ENCODE data around the gene EXOSC6. TPM values are rescaled to one million over a fixed set of nuclear protein-coding genes. Genes with fewer than 3 reads are reported as not detected.
A peak's percentile ranks its signal among the peaks of the same experiment; 100 is the strongest.
"Not testable (repeated sequence)": the region's sequence is repeated elsewhere in the genome, so short reads cannot be mapped to it uniquely, and the experiment has no call there.

The EXOSC6 gene
- 10 to 100 TPM; 12.8 to 18.2 (median 15.6) TPM for polyA plus RNA-seq (ENCODE audit: insufficient read length in 4 of 4)

- peak; percentile 76 to 87 (median 82) for DNase-seq (ENCODE audit: low read depth in 4 of 4, low spot score in 3 of 4)
Observed at GRCh38 chr16:70251629-70252354, at the start of gene EXOSC6. EXOSC6 (minus strand) TSS chr16:70251940; CDS start chr16:70251900, 40 bp downstream.

DNA sequence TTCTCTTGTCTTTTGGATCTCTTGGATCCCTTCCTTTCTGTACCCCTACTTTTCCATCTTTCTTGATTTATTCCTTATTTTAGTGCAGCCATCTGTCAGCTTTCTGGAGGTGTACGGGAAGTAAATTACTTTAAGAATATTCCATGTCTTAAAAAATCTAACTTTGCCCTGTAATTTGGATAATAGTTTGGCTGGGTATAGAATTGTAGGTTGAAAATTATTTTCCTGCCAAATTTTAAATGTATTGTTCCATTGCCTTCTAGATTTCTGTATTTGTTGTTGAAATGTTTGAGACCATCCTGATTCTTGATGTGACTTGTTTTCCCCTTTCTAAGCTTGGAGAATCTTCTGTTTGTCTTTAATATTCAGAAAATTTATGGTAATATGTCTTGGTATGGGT lies 49.4 kb upstream of the EXOSC6 start:
- no peak for DNase-seq (ENCODE audit: low read depth in 4 of 4, low spot score in 3 of 4)

DNA sequence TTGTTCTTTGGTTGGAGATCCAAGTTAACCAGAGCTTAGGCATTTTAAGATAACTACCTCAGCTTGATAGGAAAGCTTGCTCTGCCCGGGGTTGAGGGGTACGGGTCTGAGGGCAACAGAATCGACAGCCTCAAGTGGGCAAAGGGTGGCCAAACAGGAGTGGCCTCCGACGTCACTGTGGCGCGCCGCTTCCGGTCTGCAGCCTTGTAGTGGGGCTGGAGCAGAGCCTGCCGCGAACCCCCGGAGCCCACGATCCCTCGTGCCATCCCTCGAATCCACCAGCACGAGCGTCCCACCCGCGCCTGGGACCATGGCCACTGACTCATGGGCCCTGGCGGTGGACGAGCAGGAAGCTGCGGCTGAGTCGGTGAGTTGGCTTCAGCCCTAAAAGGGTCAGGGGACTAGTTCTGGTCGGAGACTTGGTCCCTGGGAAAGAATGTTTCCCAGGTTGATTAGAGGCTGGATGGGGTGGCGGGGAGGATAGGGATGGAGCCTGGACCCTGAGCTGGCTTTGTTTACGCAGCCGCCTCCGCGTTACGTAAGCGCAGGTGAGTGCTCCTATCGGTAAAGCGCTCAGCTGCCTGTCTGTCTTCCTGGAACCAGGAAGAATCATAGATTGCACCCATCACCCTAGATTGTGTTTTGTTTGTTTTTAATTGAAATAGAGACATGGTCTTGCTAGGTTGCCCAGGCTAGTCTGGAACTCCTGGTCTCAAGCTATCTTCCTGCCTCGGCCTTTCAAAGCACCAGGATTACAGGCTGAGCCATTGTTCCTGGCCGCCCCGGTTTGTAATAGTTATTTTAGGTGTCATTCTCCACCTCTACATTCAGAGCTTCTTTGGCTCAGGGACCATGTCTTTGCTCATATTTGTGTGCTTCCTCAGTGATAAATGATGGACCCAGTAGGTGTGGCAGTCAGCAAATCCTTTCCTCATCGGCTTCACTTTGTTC lies 47.5 kb upstream of the EXOSC6 start, which contains the start of gene DDX19B:
DDX19B (plus strand) TSS at position 199 of the 951 bp plus-strand sequence; CDS start at position 311, 112 bp downstream.
- DNase-seq (ENCODE audit: low read depth in 4 of 4, low spot score in 3 of 4): peak; percentile 54 to 71 (median 58)

- no peak for DNase-seq (ENCODE audit: low read depth in 4 of 4, low spot score in 3 of 4)
Observed at GRCh38 chr16:70295634-70296033, 43.9 kb upstream of the EXOSC6 start.

DNA sequence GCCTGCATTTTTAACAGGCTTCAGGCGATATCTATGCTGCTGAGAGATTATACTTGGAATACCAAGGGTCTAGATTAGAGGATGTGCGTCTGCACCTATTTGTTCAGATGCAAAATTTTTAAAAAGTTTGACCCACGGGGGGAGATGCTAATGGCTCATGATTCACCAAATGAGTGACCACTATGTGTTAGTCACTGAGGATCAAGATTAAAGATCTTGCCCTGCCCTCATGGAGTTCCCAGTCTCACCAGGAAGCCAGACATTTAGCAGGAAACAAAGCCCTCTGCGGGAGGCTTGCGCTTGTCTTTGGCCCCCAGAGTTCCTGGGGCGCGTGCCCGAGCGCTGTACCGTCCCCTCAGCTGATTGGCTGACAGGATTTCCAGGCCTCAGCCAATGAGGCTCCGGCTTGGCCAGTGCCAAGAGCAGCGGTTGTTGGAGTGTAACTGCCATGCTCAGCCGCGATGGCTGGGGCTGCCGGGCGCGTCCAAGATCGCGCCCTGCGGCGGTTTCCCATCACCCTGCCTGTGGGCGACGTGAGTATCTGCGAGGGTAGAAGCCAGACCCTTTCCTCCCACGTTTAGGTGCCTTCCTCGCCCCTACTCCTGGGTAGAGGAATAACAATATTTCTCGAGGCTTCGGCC lies 42.8 kb upstream of the EXOSC6 start:
- DNase-seq (ENCODE audit: low read depth in 4 of 4, low spot score in 3 of 4): no peak

DNA sequence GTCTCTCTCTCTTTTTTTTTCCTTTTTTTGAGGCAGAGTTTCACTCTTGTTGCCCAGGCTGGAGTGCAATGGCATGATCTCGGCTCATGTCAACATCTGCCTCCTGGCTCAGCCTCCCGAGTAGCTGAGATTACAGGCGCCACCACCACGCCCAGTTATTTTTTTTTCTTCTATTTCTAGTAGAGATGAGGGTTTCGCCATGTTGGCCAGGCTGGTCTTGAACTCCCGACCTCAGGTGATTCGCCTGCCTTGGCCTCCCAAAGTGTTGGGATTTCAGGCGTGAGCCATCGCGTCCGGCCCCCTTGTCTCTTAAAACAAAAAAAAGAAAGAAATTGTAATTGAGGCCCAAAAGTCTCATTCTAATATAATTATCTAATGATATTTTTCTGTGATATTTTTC lies 40.4 kb upstream of the EXOSC6 start:
- not testable (repeated sequence) for DNase-seq (ENCODE audit: low read depth in 4 of 4, low spot score in 3 of 4)

DNA sequence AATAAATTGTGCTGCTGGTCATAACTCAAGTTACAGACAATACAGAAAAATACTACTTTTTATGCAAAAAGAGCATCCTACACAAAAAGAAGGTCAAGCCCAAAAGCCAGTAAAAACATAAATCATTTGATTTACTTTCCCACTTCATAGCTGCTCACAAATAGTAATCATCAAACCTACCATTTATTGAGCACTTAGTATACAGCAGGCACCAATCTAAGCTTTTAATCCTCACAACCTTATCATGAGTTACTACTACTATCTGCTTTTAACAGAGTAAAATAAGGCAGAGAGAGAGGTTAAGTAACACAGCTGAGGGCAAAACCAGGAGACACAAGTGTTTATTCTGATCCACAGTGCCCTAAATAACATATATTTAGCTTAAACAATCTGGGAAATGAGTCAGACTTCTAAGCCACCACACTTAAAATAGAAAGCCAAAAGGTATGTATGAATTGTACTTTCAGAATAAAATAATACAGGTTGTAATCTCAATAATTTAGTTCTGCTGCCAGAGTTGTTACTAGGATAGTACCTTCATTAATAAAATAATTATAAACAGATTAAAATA lies 39.3 kb upstream of the EXOSC6 start:
- DNase-seq (ENCODE audit: low read depth in 4 of 4, low spot score in 3 of 4): no peak

DNA sequence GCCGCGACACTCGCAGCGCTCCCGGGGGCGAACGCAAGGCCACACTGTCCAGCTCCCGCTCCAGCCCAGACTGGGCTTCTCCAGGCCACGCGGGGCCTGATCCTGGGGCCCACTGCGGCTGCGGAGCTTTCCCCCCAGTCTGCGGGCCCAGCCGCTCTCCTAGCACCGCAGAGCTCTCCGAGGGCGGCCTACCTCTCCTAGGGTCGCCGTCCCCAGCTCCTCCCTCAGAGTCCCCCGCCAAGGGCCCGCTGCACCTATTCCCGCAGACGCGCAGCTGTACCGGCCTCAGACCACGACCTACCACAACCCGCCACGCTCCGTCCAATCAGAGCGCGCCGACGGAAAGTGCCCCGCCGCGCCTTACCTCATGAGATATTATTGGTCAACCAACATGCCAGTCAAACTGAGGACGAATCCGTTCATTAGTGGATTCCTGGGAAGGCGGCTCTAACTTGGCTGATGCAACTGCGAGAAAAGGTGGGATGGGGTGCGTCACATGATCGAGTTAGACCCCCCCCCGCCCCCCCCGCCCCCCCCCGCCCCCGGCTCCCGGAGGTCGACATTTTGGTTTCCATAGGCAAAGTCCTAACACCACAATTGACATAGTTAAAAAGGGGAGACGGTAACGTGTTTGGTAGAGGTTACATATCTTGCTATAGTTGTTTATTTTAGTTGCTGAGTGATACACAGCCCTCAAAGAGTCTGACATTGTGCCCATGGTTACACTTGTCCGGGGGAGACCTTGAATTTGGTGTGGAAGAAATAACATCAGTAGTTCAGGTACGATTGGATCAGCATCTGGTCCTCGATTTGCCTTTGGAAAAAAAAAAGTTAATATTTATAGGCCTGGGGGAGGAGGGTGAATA lies 37.7 kb upstream of the EXOSC6 start, which contains the start of gene AARS1:
AARS1 (minus strand) TSS at position 278 of the 866 bp plus-strand sequence. CDS start 6,743 bp downstream, outside the sequence.
- peak; percentile 98 to 100 (median 100) for DNase-seq (ENCODE audit: low read depth in 4 of 4, low spot score in 3 of 4)

DNA sequence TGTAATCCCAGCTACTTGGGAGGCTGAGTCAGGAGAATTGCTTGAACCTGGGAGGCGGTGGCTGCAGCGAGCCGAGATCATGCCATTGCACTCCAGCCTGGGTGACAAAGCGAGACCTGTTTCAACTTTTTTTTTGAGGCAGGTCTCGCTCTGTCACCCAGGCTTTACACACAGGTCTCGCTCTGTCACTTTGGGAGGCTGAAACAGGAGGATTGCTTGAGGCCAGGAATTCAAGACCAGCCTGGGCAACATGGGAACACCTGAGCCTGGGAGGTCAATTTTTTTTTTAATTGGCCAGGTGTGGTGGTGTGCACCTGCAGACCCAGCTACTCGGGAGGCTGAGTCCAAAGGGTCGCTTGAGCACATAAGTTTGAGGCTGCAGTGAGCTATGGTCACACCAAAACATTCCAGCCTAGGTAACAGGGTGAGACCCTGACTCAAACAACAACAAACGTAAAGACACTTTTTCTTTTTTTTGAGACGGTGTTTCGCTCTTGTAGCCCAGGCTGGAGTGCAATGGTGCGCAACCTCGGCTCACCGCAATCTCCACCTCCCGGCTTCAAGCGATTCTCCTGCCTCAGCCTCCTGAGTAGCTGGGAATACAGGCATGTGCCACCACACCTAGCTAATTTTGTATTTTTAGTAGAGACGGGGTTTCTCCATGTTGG lies 35.7 kb upstream of the EXOSC6 start:
- DNase-seq (ENCODE audit: low read depth in 4 of 4, low spot score in 3 of 4): not testable (repeated sequence)

- no peak for DNase-seq (ENCODE audit: low read depth in 4 of 4, low spot score in 3 of 4)
Observed at GRCh38 chr16:70276392-70276791, 24.7 kb upstream of the EXOSC6 start.

GRCh38 chr16:70271696-70272095 lies 20.0 kb upstream of the EXOSC6 start:
- no peak for DNase-seq (ENCODE audit: low read depth in 4 of 4, low spot score in 3 of 4)

- no peak for DNase-seq (ENCODE audit: low read depth in 4 of 4, low spot score in 3 of 4)
Observed at GRCh38 chr16:70270176-70270575, 18.4 kb upstream of the EXOSC6 start.

DNA sequence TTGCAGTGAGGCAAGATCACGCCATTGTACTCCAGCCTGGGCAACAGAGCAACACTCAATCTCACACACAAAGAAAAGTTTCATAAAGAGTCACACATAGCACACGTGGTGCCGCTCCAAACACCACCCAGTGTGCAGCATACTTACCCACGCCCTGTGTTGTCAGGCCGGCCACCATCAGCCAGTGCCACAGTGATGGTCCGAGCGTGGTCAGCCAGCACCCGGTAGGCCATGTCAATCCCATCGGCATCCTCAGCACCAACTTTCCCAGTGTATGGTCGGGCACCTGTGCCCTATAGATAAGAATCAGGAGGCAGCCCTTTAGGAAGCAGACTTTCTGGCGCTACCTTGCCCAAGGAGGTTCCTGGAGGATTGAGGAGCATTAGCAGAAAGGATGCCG lies 17.7 kb upstream of the EXOSC6 start:
- DNase-seq (ENCODE audit: low read depth in 4 of 4, low spot score in 3 of 4): no peak

- DNase-seq (ENCODE audit: low read depth in 4 of 4, low spot score in 3 of 4): not testable (repeated sequence)
Observed at GRCh38 chr16:70267922-70268321, 16.2 kb upstream of the EXOSC6 start.

DNA sequence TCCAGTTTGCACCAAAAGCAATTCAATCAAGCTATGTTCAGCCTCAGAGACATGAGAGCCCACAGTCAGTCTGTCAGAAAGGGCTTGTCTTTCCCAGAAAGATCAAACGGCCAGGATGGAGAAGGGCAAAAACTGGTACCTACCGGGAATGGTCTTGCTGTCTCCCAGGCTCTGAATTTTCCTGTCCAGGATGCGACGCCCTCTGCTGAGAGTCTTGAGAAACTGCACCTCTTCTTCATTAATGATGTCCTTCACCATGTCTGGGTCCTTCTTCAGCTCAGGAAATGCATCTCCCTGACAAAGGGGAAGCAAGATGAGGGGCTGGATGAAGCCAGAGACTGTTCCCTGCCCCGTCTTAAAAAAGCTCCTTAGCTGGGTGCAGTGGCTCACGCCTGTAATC lies 15.8 kb upstream of the EXOSC6 start:
- no peak for DNase-seq (ENCODE audit: low read depth in 4 of 4, low spot score in 3 of 4)

DNA sequence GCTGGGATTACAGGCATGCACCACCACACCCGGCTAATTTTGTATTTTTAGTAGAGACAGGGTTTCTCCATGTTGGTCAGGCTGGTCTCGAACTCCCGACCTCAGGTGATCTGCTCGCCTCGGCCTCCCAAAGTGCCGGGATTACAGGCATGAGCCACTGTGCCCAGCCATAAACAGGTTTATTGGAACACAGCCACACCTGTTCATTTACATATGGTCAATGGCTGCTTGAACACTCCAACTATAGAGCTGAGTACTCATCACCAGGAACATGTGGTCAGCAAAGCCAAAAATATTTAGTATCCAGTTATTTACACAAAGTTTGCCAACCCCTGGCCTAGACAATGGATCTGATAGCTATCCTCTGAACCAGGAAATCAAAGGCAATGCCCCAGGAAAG lies 8.2 kb upstream of the EXOSC6 start:
- not testable (repeated sequence) for DNase-seq (ENCODE audit: low read depth in 4 of 4, low spot score in 3 of 4)

DNA sequence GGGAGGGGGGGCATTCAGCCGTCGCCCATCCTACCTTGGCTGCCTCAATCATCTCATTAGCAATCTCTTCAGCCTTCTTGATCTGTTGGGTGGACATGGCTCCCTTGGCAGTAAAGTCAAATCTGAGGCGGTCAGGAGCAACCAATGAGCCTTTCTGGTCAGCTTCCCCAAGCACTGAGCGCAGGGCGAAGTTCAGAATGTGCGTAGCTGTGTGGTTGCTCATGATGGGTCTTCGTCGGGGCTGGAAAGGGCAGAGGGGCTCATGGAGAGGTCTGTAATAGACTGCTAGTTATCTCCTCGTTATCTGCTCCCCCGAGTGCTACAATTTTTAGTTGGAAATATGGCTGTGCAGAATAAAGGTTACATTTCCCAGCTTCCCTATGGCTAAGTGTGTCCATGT lies 7.2 kb upstream of the EXOSC6 start:
- DNase-seq (ENCODE audit: low read depth in 4 of 4, low spot score in 3 of 4): no peak

- no peak for DNase-seq (ENCODE audit: low read depth in 4 of 4, low spot score in 3 of 4)
Observed at GRCh38 chr16:70258065-70258464, 6.3 kb upstream of the EXOSC6 start.

DNA sequence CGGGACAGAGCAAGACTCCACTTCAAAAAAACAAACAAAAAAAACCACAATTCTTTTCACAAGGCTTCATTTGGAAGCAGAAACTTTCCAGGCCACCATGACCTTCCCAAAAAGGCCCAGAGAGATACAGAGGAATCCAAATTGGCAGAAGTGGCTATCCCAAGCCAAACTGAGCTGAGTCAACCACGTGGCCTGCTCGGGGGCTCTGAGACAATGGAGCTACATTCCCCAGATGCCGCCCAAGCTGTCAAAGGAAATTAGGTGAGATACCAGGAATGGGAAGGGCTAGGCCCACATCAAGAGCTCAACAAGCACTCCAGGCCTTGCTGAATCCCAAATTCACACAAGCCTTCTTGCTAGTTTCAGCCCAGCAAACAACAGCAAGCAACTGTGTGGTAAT lies 5.7 kb upstream of the EXOSC6 start:
- no peak for DNase-seq (ENCODE audit: low read depth in 4 of 4, low spot score in 3 of 4)
